Fibroblast of villous mesenchyme (primary cell): ENCODE data around the gene SLIT1. TPM values are rescaled to one million over a fixed set of nuclear protein-coding genes. Genes with fewer than 3 reads are reported as not detected.

Experiments used
- DNase-seq: peaks from one replicate; pipeline ENCODE4 v3.0.0-alpha.2; 2010; ENCODE audit warnings: low read depth
- H3K4me3 ChIP-seq: 2 replicates; pipeline ENCODE4 v1.5.1; 2011; ENCODE audit warnings: low read depth, mild to moderate bottlenecking, low read length
- total RNA-seq: library from RNA; depleted of rRNA; stranded (reverse); fragments of >200 nt; gene quantifications from 2 replicates; pipeline ENCODE4 v1.2.3, GENCODE V29; 2012
- TF ChIP-seq, protein P1 (sequence below): IDR thresholded peaks from 2 replicates; pipeline ENCODE4 v1.5.1; 2012; ENCODE audit warnings: low read depth, mild to moderate bottlenecking, low read length; ENCODE audit not compliant: insufficient read depth

Gene SLIT1
- total RNA-seq, 1 donor, result not detected

DNA sequence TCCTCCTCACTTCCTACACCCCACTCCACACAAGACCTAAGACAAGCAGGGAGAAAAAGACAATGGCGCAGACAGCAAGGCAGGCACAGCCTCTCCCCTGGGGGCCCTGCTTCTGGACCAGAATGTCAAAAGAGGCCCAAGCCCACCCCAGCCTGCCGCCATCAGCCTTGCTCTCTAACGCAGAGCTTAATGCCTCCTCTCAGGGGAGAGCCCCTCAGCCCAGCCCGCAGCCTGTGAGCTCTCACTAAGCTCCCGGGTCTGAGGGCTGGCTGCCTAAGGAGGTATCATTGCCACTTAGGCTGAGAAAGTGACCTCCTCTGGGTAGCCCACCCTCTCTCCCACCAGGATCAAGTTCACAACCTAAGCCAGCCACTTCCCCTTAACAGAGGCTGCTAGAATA is 16.7 kb downstream of the SLIT1 start:
- DNase-seq, result no peak
- H3K4me3 ChIP-seq, result no peak overlapping the region
- TF ChIP-seq, protein P1, sequence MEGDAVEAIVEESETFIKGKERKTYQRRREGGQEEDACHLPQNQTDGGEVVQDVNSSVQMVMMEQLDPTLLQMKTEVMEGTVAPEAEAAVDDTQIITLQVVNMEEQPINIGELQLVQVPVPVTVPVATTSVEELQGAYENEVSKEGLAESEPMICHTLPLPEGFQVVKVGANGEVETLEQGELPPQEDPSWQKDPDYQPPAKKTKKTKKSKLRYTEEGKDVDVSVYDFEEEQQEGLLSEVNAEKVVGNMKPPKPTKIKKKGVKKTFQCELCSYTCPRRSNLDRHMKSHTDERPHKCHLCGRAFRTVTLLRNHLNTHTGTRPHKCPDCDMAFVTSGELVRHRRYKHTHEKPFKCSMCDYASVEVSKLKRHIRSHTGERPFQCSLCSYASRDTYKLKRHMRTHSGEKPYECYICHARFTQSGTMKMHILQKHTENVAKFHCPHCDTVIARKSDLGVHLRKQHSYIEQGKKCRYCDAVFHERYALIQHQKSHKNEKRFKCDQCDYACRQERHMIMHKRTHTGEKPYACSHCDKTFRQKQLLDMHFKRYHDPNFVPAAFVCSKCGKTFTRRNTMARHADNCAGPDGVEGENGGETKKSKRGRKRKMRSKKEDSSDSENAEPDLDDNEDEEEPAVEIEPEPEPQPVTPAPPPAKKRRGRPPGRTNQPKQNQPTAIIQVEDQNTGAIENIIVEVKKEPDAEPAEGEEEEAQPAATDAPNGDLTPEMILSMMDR, result no peak

DNA sequence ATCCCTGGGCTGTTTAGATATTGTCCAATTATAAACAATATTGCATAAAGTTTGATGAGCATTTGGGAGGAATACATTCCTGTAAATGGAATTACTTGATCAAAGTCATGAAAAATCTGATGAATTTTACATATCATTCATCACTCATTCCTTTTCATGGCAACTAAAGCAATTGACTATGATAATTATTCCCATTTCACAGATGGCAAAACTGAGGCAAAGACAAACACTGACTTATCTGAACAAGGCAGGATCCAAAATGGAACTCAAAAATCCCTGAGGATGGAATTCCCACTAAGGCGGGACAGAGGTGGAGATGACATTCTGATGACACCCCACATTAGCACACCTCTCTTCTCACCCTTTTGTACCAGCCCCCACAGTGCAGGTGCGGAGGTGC is 17.1 kb downstream of the SLIT1 start:
- DNase-seq, result no peak
- H3K4me3 ChIP-seq, result no peak overlapping the region
- TF ChIP-seq, protein P1, result no peak

DNA sequence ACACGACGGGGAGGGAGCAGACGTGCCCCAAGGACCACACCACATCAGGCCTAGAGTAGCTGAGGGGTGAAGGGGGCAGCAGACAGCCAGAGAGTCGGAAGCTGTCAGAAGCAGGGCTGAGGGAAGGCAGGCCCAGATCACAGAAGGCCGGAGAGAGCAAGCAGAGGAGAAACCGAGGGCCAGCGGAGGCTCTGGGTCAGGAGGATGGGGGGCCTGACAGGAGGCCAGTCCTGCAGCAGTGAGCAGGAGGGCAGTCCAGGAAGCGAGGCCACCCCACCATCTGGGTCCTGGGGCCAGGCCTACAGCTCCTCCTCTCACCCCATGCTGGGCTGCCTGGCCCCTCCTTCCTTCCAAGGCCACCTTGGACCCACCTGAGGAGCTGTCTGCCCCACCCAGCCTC is 20.3 kb downstream of the SLIT1 start:
- no peak overlapping the region for H3K4me3 ChIP-seq
- DNase-seq, result no peak
- TF ChIP-seq, protein P1, result no peak

DNA sequence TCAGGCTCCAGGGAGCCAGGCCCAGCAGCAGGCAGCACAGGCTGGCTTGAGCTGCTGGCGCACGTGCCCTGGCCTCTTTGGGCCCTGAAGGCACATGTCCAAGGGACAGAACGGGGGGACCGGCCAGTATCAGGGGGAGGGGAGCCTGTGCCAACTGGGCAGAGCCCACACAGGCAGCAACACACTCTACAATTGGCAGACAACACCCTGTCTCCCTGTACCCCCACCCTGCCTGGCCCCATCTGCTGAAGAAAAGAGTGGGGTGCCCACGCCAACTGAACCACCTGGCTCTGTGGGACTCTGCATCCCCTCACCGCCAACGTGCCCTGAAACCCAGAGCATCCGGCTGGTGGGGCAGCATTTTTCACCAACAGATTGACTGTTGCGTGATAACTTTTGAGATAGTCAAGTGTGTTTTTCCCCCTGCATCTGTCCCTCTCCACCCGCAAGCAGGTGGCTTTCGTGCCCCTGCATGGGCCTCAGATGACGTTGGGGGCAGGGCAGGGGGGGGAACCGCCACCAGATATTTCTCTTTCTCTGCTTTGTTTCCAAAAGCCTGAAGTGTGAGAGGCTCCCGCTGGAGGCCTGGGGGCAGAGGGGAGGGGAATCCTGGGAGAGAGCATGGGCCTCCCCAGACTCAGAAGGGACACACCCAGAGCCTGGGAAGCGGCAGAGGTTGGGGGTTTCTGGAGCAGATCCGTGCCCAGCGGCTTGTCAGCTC is 21.8 kb downstream of the SLIT1 start:
- no peak overlapping the region for H3K4me3 ChIP-seq
- TF ChIP-seq, protein P1, result no peak
- DNase-seq, result no peak

DNA sequence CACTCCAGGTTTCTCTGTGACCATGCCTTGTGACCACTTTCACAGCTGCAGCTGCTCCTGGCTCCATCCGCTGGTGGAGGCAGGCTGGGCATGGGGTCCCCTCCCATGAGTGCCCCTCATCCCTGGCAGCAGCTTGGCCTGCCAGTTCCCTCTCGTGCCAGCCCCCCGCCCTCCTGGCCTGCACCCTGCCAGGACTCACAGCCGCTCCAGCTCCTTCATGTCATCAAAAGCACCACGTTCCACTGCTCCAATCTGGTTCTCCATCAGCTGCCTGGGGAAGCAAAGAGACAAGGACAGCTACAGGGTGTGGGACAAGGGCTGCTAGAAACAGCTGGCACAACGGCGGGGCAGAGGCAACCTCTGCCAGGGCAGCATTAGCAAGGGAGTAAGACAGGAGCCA is 22.6 kb downstream of the SLIT1 start:
- DNase-seq, result no peak

DNA sequence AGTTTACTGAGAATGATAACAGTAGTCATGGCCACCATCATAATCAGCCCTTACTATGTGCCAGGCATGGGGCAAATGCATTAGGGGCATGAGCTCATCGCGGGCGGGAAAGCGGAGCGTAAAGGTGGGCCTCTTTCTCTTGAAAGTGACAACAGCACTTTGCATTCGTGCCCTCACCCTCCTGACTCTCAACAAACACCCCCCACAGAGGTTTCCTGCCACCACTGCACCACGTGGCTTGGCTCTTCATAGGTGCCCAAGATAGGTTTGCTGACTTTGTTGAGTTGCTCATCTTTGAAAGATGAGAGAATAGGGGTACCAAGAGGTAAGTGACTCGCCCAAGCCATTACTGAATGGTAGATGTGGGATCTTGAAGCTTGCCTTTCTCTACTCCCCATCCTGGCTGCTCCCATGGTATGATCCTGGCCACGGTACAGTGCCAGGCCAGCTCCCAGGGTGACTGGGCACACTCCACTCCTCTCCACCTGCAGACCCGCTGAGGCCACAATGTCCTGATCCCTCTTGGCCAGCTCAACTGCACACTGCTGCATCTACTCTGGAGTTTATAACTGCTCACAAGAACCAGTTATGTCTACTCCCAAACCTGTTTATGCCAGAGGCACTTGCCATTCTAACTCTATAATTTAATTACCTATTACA is 26.0 kb downstream of the SLIT1 start:
- no peak for DNase-seq
- TF ChIP-seq, protein P1, result no peak
- H3K4me3 ChIP-seq, result no peak overlapping the region

More for the DNA sequence above, 22.6 kb downstream of the SLIT1 start:
- H3K4me3 ChIP-seq, result no peak overlapping the region
- TF ChIP-seq, protein P1, result no peak
